Endodermal cell (in vitro differentiated cells): Measurements from ENCODE around the gene GTF2F1. TPM values are rescaled to one million over a fixed set of nuclear protein-coding genes. Genes with fewer than 3 reads are reported as not detected.
A peak's percentile ranks its signal among the peaks of the same experiment; 100 is the strongest.

Experiments
- DNase-seq: peaks from one replicate; pipeline ENCODE4 v3.0.0-alpha.2; 2017
- H3K27ac ChIP-seq: 2 replicates; pipeline ENCODE4 v1.5.1; 2013; ENCODE audit warnings: mild to moderate bottlenecking, low read depth, low read length, moderate library complexity
- H3K27me3 ChIP-seq: 2 replicates; pipeline ENCODE4 v1.6.1; 2013; ENCODE audit warnings: mild to moderate bottlenecking, low read length, moderate library complexity; ENCODE audit not compliant: insufficient read depth, control insufficient read depth, poor library complexity, severe bottlenecking
- H3K36me3 ChIP-seq: 2 replicates; pipeline ENCODE4 v1.7.0; 2013; ENCODE audit warnings: mild to moderate bottlenecking, low read length, moderate library complexity; ENCODE audit not compliant: control insufficient read depth, insufficient read depth
- H3K4me1 ChIP-seq: one replicate; pipeline ENCODE4 v1.7.0; 2013; ENCODE audit warnings: low read length; ENCODE audit not compliant: control insufficient read depth, insufficient read depth
- H3K4me3 ChIP-seq: 2 replicates; pipeline ENCODE4 v1.5.1; 2013; ENCODE audit warnings: mild to moderate bottlenecking, low read length, moderate library complexity
- H3K9ac ChIP-seq: 2 replicates; pipeline ENCODE4 v1.6.1; 2013; ENCODE audit warnings: mild to moderate bottlenecking, low read length, moderate library complexity; ENCODE audit not compliant: poor library complexity, severe bottlenecking; ENCODE audit errors: extremely low read depth
- H3K9me3 ChIP-seq: 2 replicates; pipeline ENCODE4 v1.6.1; 2013; ENCODE audit warnings: mild to moderate bottlenecking, low read length, moderate library complexity; ENCODE audit not compliant: control insufficient read depth
- H3K27ac Mint-ChIP-seq: 2 replicates; pipeline ENCODE4 v1.8.0; 2020; ENCODE audit warnings: mixed read lengths
- H3K27me3 Mint-ChIP-seq: 2 replicates; pipeline ENCODE4 v1.8.0; 2021; ENCODE audit warnings: mild to moderate bottlenecking, mixed read lengths; ENCODE audit not compliant: insufficient read depth
- H3K36me3 Mint-ChIP-seq: 2 replicates; pipeline ENCODE4 v1.8.0; 2020; ENCODE audit warnings: low read depth, mixed read lengths
- H3K4me1 Mint-ChIP-seq: 2 replicates; pipeline ENCODE4 v1.8.0; 2020; ENCODE audit warnings: mixed read lengths
- H3K4me3 Mint-ChIP-seq: 2 replicates; pipeline ENCODE4 v1.8.0; 2020; ENCODE audit warnings: mild to moderate bottlenecking, moderate library complexity, mixed read lengths
- H3K9me3 Mint-ChIP-seq: 2 replicates; pipeline ENCODE4 v1.8.0; 2020; ENCODE audit warnings: mild to moderate bottlenecking, mixed read lengths
- CTCF ChIP-seq: fragments of 200-600 bp; sonication (generic); conservative IDR thresholded peaks from 2 replicates; pipeline ENCODE4 v1.5.0; 2021; ENCODE audit warnings: antibody characterized with exemption, mild to moderate bottlenecking
- WGBS, 2 experiments: methylation state at CpG; one replicate each; pipeline versions ENCODE4 v1.1.5 to v1.1.7; 2013; ENCODE audit warnings: missing lambda C conversion rate in 2 of 2, mixed read lengths in 1 of 2; ENCODE audit not compliant: insufficient coverage in 1 of 2, insufficient read length in 1 of 2; 5-methylcytosine and 5-hydroxymethylcytosine counted together
- total RNA-seq, 2 donors: library from RNA; stranded (reverse); fragmentation: NEBNext Ultra II Directional in 1 of 2; extraction: Animal tissue kit (Norgen Biotek cat#: 25700) in 1 of 2; gene quantifications; 2 replicates in 1 of 2; 3 replicates in 1 of 2; pipeline ENCODE4 v1.2.1, GENCODE V29; 2021

GTF2F1 gene
- total RNA-seq, 2 donors from 2014 or later, result 59.2 to 66.4 TPM

- no peak for DNase-seq
- no peak overlapping the region for H3K4me3 Mint-ChIP-seq
- H3K27me3 Mint-ChIP-seq, result peaks cover 31% of the 10 kb centered on the region
- Histone ChIP-seq H3K27ac (no peak overlapping the region), H3K4me3 (no peak overlapping the region), H3K9ac (no peak overlapping the region), H3K27me3 (peaks cover 7% of the 10 kb centered on the region), H3K9me3 (peaks cover 6% of the 10 kb centered on the region), H3K4me1 (no peaks in the 10 kb centered on the region), H3K36me3 (peaks cover 11% of the 10 kb centered on the region)
- WGBS, 2 experiments, result 96% methylated on average over 14 to 18 of the region's 18 CpGs
- H3K27ac Mint-ChIP-seq, result no peak overlapping the region
- TF ChIP-seq CTCF, result no peak
- H3K4me1 Mint-ChIP-seq, result peaks cover 13% of the 10 kb centered on the region
- H3K36me3 Mint-ChIP-seq, result peaks cover 13% of the 10 kb centered on the region
- H3K9me3 Mint-ChIP-seq, result peaks cover 11% of the 10 kb centered on the region
Observed at GRCh38 chr19:6427131-6427530, 34.2 kb upstream of the GTF2F1 start.

- H3K4me3 Mint-ChIP-seq, result no peak overlapping the region
- peak; percentile 36 for TF ChIP-seq CTCF
- Histone ChIP-seq H3K36me3 (peaks cover 22% of the 10 kb centered on the region), H3K9ac (no peak overlapping the region), H3K4me1 (no peaks in the 10 kb centered on the region), H3K9me3 (peaks cover 6% of the 10 kb centered on the region), H3K27ac (peak overlapping the region; percentile 62), H3K27me3 (peaks cover 7% of the 10 kb centered on the region), H3K4me3 (no peak overlapping the region)
- peaks cover 11% of the 10 kb centered on the region for H3K9me3 Mint-ChIP-seq
- 95 to 100% methylated on average over 5 to 21 of the region's 21 CpGs for WGBS, 2 experiments
- H3K27ac Mint-ChIP-seq, result peak overlapping the region; percentile 75
- H3K4me1 Mint-ChIP-seq, result peaks cover 16% of the 10 kb centered on the region
- peaks cover 24% of the 10 kb centered on the region for H3K36me3 Mint-ChIP-seq
- DNase-seq, result no peak
- peaks cover 21% of the 10 kb centered on the region for H3K27me3 Mint-ChIP-seq
Observed at GRCh38 chr19:6425732-6426620, 33.0 kb upstream of the GTF2F1 start.

GRCh38 chr19:6424939-6425731, 32.2 kb upstream of the GTF2F1 start:
- WGBS, 2 experiments, result 13 to 15% methylated on average over 26 to 43 of the region's 43 CpGs
- H3K36me3 ChIP-seq, result peaks cover 31% of the 10 kb centered on the region
- peak overlapping the region; percentile 62 for H3K27ac ChIP-seq
- H3K4me1 ChIP-seq, result no peaks in the 10 kb centered on the region
- H3K9ac ChIP-seq, result no peak overlapping the region
- peak overlapping the region; percentile 75 for H3K27ac Mint-ChIP-seq
- no peak overlapping the region for H3K4me3 ChIP-seq
- H3K4me3 Mint-ChIP-seq, result peak overlapping the region; percentile 89
- H3K27me3 Mint-ChIP-seq, result peaks cover 14% of the 10 kb centered on the region
- TF ChIP-seq CTCF, result no peak
- peaks cover 16% of the 10 kb centered on the region for H3K4me1 Mint-ChIP-seq
- H3K9me3 Mint-ChIP-seq, result peaks cover 11% of the 10 kb centered on the region
- H3K9me3 ChIP-seq, result peaks cover 6% of the 10 kb centered on the region
- H3K27me3 ChIP-seq, result peaks cover 7% of the 10 kb centered on the region
- H3K36me3 Mint-ChIP-seq, result peaks cover 32% of the 10 kb centered on the region
- peak; percentile 100 for DNase-seq
